ENCODE results near the gene ANKRD27.

DNA sequence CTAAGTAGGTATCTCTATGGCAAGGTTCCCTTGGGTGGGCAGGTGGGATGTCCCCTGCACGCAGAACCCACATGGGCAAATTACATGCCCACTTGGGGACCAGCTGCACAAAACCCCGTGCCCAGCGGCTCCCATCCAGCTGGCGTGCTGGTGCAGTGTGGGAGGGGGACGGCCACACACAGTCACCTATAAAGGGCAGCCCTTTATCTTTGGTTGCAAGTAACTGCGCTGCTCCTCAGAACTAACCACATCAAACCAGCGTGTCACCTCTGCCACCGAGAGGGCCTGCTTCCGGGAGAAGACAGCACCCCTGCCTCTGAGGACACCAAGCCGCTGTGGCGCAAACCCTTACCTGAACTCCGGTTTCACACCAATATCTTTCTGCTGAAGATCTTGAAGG, 32.2 kb downstream of the ANKRD27 start:
- TF ChIP-seq, protein P1, sequence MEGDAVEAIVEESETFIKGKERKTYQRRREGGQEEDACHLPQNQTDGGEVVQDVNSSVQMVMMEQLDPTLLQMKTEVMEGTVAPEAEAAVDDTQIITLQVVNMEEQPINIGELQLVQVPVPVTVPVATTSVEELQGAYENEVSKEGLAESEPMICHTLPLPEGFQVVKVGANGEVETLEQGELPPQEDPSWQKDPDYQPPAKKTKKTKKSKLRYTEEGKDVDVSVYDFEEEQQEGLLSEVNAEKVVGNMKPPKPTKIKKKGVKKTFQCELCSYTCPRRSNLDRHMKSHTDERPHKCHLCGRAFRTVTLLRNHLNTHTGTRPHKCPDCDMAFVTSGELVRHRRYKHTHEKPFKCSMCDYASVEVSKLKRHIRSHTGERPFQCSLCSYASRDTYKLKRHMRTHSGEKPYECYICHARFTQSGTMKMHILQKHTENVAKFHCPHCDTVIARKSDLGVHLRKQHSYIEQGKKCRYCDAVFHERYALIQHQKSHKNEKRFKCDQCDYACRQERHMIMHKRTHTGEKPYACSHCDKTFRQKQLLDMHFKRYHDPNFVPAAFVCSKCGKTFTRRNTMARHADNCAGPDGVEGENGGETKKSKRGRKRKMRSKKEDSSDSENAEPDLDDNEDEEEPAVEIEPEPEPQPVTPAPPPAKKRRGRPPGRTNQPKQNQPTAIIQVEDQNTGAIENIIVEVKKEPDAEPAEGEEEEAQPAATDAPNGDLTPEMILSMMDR (IDR thresholded peaks at IDR 0.05; ENCODE audit: low read depth, low read length, poor library complexity, severe bottlenecking): no peak
- TF ChIP-seq EZH2phosphoT487 (IDR thresholded peaks at IDR 0.05; ENCODE audit: borderline replicate concordance, low read length): no peak
